A673 (cell line): ENCODE data around the gene BICC1. TPM values are rescaled to one million over a fixed set of nuclear protein-coding genes. Genes with fewer than 3 reads are reported as not detected.

ENCODE experiments used
- BruUV-seq: library from RNA; stranded (reverse); fragments of 400-500 nt; replicated peaks from 2 replicates; lab custom pipeline; 2021; lab: Mats Ljungman, UMichigan
- CTCF ChIA-PET: fragments of 300-600 bp; sonication (Branson Sonifier 250); formaldehyde crosslinking; loops from one replicate; lab custom pipeline; 2022; ENCODE audit warnings: antibody characterized with exemption; lab: Charles Lee
- POLR2A ChIA-PET: fragments of 300-600 bp; sonication (Branson Sonifier 250); formaldehyde crosslinking; loops from one replicate; lab custom pipeline; 2022; ENCODE audit warnings: antibody characterized with exemption; ENCODE audit not compliant: low non-redundant PET; lab: Charles Lee
- DNase-seq: peaks from one replicate; pipeline ENCODE4 v3.0.0-alpha.2; 2015; ENCODE audit warnings: low spot score
- H3K27ac ChIP-seq: fragments of 200-600 bp; sonication (generic); 2 replicates; pipeline ENCODE4 v1.5.1; 2016; ENCODE audit warnings: mixed run types, low read depth, mild to moderate bottlenecking, mixed read lengths, antibody characterized with exemption, low read length; ENCODE audit not compliant: poor library complexity, severe bottlenecking
- H3K27me3 ChIP-seq: fragments of 200-600 bp; sonication (generic); replicated peaks from 2 replicates; pipeline ENCODE4 v1.6.1; 2017; ENCODE audit warnings: mixed run types, low read depth, mild to moderate bottlenecking, mixed read lengths, antibody characterized with exemption, low read length; ENCODE audit not compliant: insufficient read depth, poor library complexity
- H3K36me3 ChIP-seq: fragments of 200-600 bp; sonication (generic); 2 replicates; pipeline ENCODE4 v1.6.1; 2016; ENCODE audit warnings: mixed run types, mild to moderate bottlenecking, mixed read lengths, antibody characterized with exemption, low read length; ENCODE audit not compliant: insufficient read depth, poor library complexity, severe bottlenecking
- H3K4me1 ChIP-seq: fragments of 200-600 bp; sonication (generic); 2 replicates; pipeline ENCODE4 v1.6.1; 2017; ENCODE audit warnings: mixed run types, mild to moderate bottlenecking, mixed read lengths, antibody characterized with exemption, low read length; ENCODE audit not compliant: insufficient read depth, poor library complexity, severe bottlenecking
- H3K4me3 ChIP-seq: fragments of 200-600 bp; sonication (generic); 2 replicates; pipeline ENCODE4 v1.5.1; 2016; ENCODE audit warnings: low read depth, mixed run types, mild to moderate bottlenecking, mixed read lengths, low read length; ENCODE audit not compliant: poor library complexity, severe bottlenecking
- H3K9me3 ChIP-seq: fragments of 200-600 bp; sonication (generic); 2 replicates; pipeline ENCODE4 v1.6.1; 2016; ENCODE audit warnings: mixed run types, low read depth, mild to moderate bottlenecking, mixed read lengths, antibody characterized with exemption, low read length; ENCODE audit not compliant: poor library complexity, severe bottlenecking
- EZH2 ChIP-seq: fragments of 200-600 bp; sonication (generic); IDR thresholded peaks from 2 replicates; pipeline ENCODE4 v1.6.1; 2017; ENCODE audit warnings: borderline replicate concordance, low read depth, mild to moderate bottlenecking, mixed read lengths, antibody characterized with exemption, low read length; ENCODE audit not compliant: poor library complexity, severe bottlenecking
- intact Hi-C: fragments of 100-400 bp; cut with micrococcal nuclease; formaldehyde crosslinking; loops from one replicate; pipeline ENCODE4 v1.10.0; 2022; ENCODE audit not compliant: unreplicated experiment
- total RNA-seq: library from RNA; stranded (reverse); gene quantifications from 2 replicates; pipeline ENCODE4 v1.2.3, GENCODE V29; 2021
- TF ChIP-seq, protein P1 (sequence below): fragments of 300-800, 200-600 bp; sonication (generic); conservative IDR thresholded peaks from 2 replicates; pipeline ENCODE4 v1.5.1; 2017; ENCODE audit warnings: low read depth, mild to moderate bottlenecking, antibody characterized with exemption, low read length, moderate library complexity, mixed read lengths

The BICC1 gene
- total RNA-seq, 1 experiment from 2014 or later: 1.6 TPM

DNA sequence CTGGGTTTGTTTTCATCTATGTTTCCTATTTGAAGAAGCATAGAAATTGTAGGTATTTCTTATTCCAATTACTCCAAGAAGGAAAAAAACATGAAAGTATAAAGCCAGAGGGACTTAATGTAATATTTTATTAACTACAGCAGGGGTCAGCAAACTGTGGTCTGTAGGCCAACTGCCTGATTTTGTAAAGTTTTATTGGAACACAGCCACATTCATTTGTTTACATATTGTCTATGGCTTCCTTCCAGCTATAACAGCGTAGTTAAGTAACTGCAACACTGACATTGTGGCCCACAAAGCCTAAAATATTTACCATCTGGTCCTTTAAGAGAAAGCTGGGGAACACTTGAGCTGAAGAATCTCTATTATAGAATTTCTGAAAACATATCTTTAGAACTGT is 306.2 kb downstream of the BICC1 start:
- no peaks in the 10 kb centered on the region for H3K9me3 ChIP-seq
- DNase-seq: no peak
- no peak overlapping the region for H3K4me3 ChIP-seq
- no peak for TF ChIP-seq EZH2
- TF ChIP-seq, protein P1, sequence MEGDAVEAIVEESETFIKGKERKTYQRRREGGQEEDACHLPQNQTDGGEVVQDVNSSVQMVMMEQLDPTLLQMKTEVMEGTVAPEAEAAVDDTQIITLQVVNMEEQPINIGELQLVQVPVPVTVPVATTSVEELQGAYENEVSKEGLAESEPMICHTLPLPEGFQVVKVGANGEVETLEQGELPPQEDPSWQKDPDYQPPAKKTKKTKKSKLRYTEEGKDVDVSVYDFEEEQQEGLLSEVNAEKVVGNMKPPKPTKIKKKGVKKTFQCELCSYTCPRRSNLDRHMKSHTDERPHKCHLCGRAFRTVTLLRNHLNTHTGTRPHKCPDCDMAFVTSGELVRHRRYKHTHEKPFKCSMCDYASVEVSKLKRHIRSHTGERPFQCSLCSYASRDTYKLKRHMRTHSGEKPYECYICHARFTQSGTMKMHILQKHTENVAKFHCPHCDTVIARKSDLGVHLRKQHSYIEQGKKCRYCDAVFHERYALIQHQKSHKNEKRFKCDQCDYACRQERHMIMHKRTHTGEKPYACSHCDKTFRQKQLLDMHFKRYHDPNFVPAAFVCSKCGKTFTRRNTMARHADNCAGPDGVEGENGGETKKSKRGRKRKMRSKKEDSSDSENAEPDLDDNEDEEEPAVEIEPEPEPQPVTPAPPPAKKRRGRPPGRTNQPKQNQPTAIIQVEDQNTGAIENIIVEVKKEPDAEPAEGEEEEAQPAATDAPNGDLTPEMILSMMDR: no peak
- no peaks in the 10 kb centered on the region for H3K36me3 ChIP-seq
- peaks cover 11% of the 10 kb centered on the region for H3K4me1 ChIP-seq
- no peak overlapping the region for H3K27ac ChIP-seq
- CTCF ChIA-PET: no interaction called here
- intact Hi-C loops: no loop called here
- POLR2A ChIA-PET: interaction anchor here (0.6 kb wide), 1 partner anchor 1183 kb away, joined by 3 read pairs; no protein-coding TSS in a partner anchor
- H3K27me3 ChIP-seq: no peaks in the 10 kb centered on the region
- no TSS peak for BruUV-seq

DNA sequence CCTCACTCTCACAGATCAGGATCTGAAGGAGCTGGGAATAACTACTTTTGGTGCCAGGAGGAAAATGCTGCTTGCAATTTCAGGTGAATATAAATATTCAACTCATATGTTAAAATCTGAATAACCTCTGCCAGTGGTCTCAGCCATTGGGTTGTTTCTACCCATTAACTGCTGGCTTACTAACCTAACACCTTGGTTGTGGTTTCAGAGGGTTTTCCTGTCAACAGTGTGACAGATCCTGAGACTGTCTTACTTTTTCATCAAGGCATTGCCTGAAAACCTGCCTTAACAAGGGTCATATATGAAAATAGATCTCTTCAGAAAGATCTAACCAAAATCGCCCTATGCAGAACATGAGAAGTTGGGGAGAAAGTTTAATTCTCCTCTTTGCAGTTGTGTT is 307.7 kb downstream of the BICC1 start:
- TF ChIP-seq EZH2: no peak
- TF ChIP-seq, protein P1: no peak
- H3K4me1 ChIP-seq: peaks cover 11% of the 10 kb centered on the region
- intact Hi-C loops: no loop called here
- H3K4me3 ChIP-seq: no peak overlapping the region
- no TSS peak for BruUV-seq
- H3K27me3 ChIP-seq: no peaks in the 10 kb centered on the region
- POLR2A ChIA-PET: no interaction called here
- H3K9me3 ChIP-seq: no peaks in the 10 kb centered on the region
- H3K36me3 ChIP-seq: no peaks in the 10 kb centered on the region
- H3K27ac ChIP-seq: no peak overlapping the region
- no peak for DNase-seq
- CTCF ChIA-PET: no interaction called here

DNA sequence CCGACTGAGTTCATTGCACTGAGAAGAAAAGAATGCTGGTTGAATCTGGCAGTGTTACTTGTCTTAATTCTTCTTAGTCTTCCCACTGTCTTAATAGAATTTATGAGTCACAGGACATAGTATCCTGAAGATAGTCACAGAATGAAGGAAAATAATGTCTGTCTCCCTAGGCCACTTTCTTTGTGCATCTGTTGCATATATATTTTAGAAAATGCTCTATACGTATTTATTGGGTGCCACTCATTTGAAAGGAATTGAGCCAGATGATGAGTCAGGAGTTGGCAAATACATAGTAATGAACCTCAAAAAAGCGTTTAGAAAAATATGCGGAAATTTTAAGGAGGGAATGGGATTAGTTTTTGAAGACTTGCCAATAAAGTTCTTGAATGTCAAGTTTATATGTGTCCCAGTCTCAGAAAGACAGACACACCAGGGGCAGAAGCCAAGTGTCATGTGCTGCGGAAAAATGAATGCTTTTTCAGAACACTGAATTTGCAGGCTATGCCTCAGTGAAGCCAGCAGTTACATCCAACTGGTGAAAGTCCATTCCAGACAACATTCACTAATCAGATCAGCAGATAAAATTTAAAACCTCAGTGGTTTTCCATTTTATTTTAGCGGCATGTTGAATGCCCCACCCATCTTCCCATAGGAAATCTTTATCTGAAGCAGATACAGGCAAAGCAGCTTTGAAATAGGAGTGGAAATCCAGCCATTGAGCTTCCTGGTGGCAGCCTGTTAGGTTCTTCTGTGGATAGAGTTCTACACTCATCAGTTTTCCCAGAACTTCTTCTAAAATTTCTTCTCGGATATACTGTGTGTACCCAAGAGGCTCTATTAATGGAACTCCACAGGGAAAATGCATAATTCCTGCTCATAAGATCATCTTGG is 308.4 kb downstream of the BICC1 start:
- Histone ChIP-seq H3K27me3 (no peaks in the 10 kb centered on the region), H3K36me3 (no peaks in the 10 kb centered on the region), H3K27ac (no peak overlapping the region), H3K4me1 (peaks cover 11% of the 10 kb centered on the region), H3K9me3 (no peaks in the 10 kb centered on the region), H3K4me3 (no peak overlapping the region)
- ChIA-PET CTCF (no interaction called here), POLR2A (no interaction called here)
- intact Hi-C loops: no loop called here
- DNase-seq: peak; percentile 79
- BruUV-seq: no TSS peak
- TF ChIP-seq, protein P1: no peak
- TF ChIP-seq EZH2: no peak
